Measurements from ENCODE around the gene RUFY3. TPM values are rescaled to one million over a fixed set of nuclear protein-coding genes. Genes with fewer than 3 reads are reported as not detected.

The RUFY3 gene
- total and polyA plus RNA-seq, 9 of the 15 experiments (the other 6 are each of a cell fraction or from before 2014, with no cell fraction given), result 4.2 to 31.1 (median 21.5) TPM

DNA sequence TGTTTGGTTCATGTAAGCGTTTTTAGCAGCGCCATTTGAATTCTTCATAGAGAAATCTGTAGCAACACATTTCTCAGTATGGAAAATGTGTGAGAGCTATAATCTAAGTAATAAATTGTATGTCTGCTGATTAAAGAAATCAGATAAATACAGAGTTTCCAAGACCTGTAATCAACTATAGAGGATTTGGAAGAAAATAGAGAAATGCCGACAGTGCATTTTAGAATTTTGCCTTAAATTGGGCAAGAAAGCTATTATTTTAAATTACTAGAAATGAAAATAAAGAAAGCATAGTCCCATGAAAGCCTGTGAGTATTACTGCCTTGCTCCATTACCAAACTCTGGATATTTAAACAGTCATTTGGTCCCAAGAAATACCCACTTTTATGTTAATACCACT, 2.7 kb downstream of the RUFY3 start (continued):
- TF ChIP-seq, protein P1, sequence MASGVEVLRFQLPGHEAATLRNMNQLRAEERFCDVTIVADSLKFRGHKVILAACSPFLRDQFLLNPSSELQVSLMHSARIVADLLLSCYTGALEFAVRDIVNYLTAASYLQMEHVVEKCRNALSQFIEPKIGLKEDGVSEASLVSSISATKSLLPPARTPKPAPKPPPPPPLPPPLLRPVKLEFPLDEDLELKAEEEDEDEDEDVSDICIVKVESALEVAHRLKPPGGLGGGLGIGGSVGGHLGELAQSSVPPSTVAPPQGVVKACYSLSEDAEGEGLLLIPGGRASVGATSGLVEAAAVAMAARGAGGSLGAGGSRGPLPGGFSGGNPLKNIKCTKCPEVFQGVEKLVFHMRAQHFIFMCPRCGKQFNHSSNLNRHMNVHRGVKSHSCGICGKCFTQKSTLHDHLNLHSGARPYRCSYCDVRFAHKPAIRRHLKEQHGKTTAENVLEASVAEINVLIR (CRISPR knock-in tag; IDR thresholded peaks at IDR 0.05), result no peak
- TF ChIP-seq ZNF79 (CRISPR knock-in tag; IDR thresholded peaks at IDR 0.05; ENCODE audit: low read depth) (no peak), C11orf30 (IDR thresholded peaks at IDR 0.05; ENCODE audit: low read depth) (peak; percentile 85), ZNF274 (IDR thresholded peaks at IDR 0.05; ENCODE audit: borderline replicate concordance, low read depth, low read length) (no peak), DDX20 (tag; IDR thresholded peaks at IDR 0.05; ENCODE audit: low read depth) (no peak)
- TF ChIP-seq, protein P2, sequence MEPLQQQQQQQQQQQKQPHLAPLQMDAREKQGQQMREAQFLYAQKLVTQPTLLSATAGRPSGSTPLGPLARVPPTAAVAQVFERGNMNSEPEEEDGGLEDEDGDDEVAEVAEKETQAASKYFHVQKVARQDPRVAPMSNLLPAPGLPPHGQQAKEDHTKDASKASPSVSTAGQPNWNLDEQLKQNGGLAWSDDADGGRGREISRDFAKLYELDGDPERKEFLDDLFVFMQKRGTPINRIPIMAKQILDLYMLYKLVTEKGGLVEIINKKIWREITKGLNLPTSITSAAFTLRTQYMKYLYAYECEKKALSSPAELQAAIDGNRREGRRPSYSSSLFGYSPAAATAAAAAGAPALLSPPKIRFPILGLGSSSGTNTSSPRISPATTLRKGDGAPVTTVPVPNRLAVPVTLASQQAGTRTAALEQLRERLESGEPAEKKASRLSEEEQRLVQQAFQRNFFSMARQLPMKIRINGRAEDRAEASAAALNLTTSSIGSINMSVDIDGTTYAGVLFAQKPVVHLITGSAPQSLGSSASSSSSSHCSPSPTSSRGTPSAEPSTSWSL (CRISPR knock-in tag; IDR thresholded peaks at IDR 0.05; ENCODE audit: borderline replicate concordance), result no peak
- TF ChIP-seq, protein P3, sequence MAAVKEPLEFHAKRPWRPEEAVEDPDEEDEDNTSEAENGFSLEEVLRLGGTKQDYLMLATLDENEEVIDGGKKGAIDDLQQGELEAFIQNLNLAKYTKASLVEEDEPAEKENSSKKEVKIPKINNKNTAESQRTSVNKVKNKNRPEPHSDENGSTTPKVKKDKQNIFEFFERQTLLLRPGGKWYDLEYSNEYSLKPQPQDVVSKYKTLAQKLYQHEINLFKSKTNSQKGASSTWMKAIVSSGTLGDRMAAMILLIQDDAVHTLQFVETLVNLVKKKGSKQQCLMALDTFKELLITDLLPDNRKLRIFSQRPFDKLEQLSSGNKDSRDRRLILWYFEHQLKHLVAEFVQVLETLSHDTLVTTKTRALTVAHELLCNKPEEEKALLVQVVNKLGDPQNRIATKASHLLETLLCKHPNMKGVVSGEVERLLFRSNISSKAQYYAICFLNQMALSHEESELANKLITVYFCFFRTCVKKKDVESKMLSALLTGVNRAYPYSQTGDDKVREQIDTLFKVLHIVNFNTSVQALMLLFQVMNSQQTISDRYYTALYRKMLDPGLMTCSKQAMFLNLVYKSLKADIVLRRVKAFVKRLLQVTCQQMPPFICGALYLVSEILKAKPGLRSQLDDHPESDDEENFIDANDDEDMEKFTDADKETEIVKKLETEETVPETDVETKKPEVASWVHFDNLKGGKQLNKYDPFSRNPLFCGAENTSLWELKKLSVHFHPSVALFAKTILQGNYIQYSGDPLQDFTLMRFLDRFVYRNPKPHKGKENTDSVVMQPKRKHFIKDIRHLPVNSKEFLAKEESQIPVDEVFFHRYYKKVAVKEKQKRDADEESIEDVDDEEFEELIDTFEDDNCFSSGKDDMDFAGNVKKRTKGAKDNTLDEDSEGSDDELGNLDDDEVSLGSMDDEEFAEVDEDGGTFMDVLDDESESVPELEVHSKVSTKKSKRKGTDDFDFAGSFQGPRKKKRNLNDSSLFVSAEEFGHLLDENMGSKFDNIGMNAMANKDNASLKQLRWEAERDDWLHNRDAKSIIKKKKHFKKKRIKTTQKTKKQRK (IDR thresholded peaks at IDR 0.05; ENCODE audit: borderline replicate concordance, low read depth, low read length), result no peak
- TF ChIP-seq, protein P4, sequence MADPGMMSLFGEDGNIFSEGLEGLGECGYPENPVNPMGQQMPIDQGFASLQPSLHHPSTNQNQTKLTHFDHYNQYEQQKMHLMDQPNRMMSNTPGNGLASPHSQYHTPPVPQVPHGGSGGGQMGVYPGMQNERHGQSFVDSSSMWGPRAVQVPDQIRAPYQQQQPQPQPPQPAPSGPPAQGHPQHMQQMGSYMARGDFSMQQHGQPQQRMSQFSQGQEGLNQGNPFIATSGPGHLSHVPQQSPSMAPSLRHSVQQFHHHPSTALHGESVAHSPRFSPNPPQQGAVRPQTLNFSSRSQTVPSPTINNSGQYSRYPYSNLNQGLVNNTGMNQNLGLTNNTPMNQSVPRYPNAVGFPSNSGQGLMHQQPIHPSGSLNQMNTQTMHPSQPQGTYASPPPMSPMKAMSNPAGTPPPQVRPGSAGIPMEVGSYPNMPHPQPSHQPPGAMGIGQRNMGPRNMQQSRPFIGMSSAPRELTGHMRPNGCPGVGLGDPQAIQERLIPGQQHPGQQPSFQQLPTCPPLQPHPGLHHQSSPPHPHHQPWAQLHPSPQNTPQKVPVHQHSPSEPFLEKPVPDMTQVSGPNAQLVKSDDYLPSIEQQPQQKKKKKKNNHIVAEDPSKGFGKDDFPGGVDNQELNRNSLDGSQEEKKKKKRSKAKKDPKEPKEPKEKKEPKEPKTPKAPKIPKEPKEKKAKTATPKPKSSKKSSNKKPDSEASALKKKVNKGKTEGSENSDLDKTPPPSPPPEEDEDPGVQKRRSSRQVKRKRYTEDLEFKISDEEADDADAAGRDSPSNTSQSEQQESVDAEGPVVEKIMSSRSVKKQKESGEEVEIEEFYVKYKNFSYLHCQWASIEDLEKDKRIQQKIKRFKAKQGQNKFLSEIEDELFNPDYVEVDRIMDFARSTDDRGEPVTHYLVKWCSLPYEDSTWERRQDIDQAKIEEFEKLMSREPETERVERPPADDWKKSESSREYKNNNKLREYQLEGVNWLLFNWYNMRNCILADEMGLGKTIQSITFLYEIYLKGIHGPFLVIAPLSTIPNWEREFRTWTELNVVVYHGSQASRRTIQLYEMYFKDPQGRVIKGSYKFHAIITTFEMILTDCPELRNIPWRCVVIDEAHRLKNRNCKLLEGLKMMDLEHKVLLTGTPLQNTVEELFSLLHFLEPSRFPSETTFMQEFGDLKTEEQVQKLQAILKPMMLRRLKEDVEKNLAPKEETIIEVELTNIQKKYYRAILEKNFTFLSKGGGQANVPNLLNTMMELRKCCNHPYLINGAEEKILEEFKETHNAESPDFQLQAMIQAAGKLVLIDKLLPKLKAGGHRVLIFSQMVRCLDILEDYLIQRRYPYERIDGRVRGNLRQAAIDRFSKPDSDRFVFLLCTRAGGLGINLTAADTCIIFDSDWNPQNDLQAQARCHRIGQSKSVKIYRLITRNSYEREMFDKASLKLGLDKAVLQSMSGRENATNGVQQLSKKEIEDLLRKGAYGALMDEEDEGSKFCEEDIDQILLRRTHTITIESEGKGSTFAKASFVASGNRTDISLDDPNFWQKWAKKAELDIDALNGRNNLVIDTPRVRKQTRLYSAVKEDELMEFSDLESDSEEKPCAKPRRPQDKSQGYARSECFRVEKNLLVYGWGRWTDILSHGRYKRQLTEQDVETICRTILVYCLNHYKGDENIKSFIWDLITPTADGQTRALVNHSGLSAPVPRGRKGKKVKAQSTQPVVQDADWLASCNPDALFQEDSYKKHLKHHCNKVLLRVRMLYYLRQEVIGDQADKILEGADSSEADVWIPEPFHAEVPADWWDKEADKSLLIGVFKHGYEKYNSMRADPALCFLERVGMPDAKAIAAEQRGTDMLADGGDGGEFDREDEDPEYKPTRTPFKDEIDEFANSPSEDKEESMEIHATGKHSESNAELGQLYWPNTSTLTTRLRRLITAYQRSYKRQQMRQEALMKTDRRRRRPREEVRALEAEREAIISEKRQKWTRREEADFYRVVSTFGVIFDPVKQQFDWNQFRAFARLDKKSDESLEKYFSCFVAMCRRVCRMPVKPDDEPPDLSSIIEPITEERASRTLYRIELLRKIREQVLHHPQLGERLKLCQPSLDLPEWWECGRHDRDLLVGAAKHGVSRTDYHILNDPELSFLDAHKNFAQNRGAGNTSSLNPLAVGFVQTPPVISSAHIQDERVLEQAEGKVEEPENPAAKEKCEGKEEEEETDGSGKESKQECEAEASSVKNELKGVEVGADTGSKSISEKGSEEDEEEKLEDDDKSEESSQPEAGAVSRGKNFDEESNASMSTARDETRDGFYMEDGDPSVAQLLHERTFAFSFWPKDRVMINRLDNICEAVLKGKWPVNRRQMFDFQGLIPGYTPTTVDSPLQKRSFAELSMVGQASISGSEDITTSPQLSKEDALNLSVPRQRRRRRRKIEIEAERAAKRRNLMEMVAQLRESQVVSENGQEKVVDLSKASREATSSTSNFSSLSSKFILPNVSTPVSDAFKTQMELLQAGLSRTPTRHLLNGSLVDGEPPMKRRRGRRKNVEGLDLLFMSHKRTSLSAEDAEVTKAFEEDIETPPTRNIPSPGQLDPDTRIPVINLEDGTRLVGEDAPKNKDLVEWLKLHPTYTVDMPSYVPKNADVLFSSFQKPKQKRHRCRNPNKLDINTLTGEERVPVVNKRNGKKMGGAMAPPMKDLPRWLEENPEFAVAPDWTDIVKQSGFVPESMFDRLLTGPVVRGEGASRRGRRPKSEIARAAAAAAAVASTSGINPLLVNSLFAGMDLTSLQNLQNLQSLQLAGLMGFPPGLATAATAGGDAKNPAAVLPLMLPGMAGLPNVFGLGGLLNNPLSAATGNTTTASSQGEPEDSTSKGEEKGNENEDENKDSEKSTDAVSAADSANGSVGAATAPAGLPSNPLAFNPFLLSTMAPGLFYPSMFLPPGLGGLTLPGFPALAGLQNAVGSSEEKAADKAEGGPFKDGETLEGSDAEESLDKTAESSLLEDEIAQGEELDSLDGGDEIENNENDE (IDR thresholded peaks at IDR 0.05; ENCODE audit: low read depth, low read length), result no peak

Data from K562 (cell line).